Stimulated activated CD8-positive, alpha-beta memory T cell treated with anti-CD3 and anti-CD28 coated beads, Interleukin-7, amount 100 ng/mL, for 4 hours (primary cell): ENCODE data around the gene F10.

Experiments
- DNase-seq, 2 donors: peaks; one replicate each; pipeline ENCODE4 v3.0.0-alpha.2; 2020; ENCODE audit warnings: low read depth in 2 of 2

Gene F10

DNA sequence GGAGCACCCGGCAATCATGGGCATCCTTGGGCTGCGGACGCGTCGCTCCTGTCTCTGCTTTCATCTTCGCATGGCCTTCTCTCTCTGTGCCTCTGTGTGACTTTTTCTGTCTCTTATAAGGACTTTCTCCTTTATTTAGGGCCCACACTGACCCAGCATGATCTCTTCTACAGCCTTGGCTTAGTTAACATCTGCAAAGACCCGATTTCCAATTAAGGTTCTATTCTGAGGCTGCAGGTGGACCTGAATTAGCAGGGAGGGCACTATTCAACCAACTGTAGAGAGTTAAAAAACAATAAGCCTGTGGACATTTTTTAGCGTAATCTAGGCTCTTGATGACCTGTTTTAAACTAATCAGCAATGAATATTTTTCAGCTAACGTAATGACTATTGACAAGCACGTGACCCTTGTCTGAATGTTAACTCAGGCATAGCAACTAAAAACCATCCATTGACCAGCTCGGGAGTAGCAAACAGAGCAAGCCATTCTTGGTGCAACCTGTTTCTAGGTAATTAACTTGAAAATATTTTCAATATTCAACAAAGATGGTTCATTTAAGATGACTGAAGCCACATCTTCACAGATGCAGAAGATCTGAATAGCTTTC, 15.2 kb downstream of the F10 start:
- DNase-seq: no peak

- no peak for DNase-seq
Observed at GRCh38 chr13:113138792-113139551, 16.4 kb downstream of the F10 start.

DNA sequence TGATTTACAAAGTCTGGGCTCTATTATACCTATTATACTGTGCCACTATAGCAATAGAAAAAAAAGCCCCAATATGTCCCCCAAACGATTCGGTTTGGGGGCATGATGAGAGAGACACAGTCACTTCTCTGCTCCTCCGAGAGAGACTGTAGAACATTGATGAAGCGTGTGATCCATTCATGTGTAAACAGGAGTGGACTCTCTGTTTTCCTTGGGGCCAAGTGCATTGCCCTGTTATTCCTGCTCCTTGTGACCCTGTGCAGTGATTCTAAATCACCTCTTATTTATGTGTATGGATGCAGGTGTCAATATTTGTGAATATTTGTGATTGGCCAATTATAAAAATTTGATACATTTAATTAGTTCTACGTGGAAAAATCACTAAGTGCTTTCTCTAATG, 17.0 kb downstream of the F10 start:
- no peak for DNase-seq

DNA sequence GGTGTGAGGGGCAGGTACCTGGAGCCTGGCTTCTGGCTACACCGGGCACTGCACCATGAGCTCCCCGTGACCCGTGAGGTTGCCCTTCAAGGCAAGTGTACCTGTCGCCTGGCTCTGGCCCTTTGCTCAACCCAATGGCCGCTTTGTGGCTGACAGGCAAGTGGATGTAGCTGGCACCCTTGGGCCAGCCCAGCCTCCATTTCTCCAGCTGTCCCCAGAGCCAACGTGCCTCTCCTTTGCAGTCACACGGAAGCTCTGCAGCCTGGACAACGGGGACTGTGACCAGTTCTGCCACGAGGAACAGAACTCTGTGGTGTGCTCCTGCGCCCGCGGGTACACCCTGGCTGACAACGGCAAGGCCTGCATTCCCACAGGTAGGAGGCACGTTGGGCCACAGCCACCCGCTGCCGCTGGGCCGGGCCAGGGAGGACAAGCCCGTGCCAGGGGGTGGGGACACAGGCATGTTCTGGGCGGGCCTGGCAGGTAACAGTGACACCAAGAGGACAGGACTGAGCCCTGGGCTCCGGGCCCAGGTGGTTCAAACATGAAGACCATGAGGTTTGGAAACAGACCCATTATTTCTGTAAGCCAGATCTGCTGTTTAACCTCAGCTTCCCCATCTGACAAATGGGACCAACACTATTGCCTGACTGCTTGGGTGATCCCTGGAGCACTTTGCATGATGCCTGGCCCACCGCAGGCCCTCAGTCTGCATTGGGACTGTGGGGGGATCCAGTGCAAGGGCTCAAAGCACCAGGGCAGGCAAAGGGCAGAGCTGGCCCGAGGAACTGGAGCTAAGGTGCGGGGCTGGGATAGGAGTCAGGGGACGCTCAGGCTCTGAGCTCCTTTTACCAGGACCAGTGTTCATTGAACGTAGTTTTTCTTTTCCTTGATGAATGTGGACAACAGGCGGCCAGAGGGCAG, 18.3 kb downstream of the F10 start:
- no peak for DNase-seq

- no peak for DNase-seq
Observed at GRCh38 chr13:113141601-113141970, 19.0 kb downstream of the F10 start.

DNA sequence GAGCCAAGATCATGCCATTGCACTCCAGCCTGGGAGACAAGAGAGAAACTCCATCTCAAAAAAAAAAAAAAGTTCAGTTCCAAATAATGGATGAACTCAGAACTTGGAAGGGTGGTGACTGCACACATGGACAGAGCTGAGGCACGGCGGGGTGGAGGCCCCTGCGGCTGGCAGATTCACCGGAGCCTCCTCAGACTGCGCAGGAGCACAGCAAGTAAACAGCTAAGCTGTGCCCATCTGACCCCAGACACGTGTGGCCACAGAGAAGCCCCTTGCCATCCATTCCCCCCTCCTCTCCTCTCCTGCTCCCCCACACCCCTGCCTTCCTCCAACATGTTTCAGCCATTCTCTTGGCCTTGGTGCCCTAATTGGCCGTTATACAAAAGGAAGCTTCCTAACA, 20.3 kb downstream of the F10 start:
- no peak for DNase-seq

DNA sequence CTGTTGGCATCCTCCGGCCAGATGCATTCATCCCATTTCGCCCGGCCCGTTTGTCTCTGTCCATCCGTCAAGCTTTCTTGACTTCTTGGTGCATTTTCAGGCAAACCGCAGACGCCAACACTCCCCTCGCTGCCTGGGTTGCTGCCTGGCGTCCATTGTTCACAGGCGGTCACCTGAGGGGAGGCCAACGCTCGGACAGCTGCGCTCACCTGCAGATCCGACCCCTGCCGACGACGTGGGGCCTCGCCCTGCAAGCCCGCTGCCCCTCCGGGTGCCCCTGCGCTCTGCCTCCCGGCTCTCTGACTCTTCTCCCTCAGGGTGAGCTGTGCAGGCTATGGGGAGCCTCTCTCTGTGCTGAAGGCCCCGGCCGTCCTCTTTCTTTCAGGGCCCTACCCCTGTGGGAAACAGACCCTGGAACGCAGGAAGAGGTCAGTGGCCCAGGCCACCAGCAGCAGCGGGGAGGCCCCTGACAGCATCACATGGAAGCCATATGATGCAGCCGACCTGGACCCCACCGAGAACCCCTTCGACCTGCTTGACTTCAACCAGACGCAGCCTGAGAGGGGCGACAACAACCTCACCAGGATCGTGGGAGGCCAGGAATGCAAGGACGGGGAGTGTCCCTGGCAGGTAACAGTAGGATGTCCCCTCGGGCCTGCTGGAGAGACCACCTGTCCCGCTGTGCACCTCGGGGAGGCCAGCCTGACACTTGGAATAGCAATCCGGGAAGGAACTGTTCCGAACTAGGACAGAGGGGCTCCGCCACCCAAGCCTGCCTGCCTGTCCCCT, 21.1 kb downstream of the F10 start:
- no peak for DNase-seq

DNA sequence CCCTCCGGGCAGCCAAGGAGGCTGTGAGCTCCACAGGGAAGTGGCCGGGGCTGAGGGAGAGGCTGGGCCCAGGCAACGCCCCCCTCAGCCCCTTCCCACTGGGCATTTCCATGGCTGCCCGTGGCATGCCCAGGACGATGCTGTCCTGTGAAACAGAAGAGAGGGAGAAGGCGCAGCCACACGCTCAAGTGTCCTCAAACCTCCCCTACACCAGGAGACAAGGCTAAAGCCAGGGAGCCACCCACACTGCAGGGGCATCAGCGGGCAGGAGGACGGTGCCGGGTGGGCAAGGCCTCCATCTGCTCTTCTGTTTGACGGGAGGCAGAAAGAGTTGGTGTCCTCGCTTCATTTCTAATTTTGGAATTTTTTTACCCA, 21.6 kb downstream of the F10 start:
- DNase-seq: no peak

- DNase-seq: no peak
Observed at GRCh38 chr13:113145496-113145895, 22.9 kb downstream of the F10 start.

DNA sequence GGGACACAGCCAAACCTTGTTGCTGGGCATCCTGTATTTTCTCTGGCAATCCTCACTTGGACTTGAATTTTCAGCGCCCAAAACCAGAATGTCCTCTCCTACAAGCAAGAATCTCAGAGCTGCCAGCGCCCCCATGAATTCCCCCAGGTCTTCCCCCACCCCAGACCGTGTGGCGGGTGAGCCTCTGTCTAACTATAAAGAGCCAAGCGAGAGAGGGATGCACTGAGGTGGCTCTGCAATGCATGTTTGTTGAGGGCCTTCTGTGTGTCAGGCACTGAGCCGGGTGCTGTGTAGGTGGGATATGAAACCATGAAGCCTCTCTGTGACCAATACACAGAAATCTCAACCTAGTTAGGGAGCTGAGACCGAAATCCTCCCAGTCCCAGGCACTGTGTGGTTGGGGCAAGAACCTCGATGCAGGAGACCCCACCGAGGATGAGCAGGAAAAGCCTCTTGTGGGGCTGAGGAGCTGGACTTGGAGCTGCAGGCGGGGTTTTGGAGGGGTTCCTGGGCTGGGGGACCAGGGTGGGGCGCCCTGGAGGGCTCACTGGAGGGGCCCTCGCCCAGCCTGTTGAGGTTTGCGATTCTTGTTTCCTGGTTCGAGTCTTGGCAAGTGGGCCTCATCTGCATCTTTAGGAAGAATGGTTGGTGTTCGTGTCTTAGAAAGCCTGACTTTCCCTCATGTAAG, 23.5 kb downstream of the F10 start:
- no peak for DNase-seq

GRCh38 chr13:113146750-113147149, 24.2 kb downstream of the F10 start:
- no peak for DNase-seq

GRCh38 chr13:113147206-113147605, 24.6 kb downstream of the F10 start:
- no peak for DNase-seq

DNA sequence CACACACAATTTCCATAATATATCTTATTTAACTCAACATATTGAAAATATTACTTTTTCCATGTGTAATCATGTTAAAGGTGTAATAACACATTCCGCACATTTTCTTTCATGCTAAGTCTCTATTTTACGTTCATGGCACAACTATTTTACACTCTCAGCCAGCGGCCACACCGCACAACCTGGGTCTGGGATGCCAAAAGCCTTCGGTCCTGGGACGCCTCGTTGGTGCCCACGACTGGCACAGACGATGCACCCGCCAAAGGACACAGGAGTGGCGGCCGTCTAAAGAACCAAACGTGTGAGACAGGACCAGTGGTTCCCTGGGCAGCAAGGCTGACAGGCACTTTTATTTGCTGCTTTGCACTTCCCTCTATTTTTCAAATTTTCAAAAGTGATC, 25.8 kb downstream of the F10 start:
- DNase-seq: no peak

DNA sequence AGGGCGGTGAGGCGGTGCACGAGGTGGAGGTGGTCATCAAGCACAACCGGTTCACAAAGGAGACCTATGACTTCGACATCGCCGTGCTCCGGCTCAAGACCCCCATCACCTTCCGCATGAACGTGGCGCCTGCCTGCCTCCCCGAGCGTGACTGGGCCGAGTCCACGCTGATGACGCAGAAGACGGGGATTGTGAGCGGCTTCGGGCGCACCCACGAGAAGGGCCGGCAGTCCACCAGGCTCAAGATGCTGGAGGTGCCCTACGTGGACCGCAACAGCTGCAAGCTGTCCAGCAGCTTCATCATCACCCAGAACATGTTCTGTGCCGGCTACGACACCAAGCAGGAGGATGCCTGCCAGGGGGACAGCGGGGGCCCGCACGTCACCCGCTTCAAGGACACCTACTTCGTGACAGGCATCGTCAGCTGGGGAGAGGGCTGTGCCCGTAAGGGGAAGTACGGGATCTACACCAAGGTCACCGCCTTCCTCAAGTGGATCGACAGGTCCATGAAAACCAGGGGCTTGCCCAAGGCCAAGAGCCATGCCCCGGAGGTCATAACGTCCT, 26.4 kb downstream of the F10 start:
- no peak for DNase-seq

GRCh38 chr13:113149711-113150549, 27.3 kb downstream of the F10 start:
- DNase-seq: no peak

DNA sequence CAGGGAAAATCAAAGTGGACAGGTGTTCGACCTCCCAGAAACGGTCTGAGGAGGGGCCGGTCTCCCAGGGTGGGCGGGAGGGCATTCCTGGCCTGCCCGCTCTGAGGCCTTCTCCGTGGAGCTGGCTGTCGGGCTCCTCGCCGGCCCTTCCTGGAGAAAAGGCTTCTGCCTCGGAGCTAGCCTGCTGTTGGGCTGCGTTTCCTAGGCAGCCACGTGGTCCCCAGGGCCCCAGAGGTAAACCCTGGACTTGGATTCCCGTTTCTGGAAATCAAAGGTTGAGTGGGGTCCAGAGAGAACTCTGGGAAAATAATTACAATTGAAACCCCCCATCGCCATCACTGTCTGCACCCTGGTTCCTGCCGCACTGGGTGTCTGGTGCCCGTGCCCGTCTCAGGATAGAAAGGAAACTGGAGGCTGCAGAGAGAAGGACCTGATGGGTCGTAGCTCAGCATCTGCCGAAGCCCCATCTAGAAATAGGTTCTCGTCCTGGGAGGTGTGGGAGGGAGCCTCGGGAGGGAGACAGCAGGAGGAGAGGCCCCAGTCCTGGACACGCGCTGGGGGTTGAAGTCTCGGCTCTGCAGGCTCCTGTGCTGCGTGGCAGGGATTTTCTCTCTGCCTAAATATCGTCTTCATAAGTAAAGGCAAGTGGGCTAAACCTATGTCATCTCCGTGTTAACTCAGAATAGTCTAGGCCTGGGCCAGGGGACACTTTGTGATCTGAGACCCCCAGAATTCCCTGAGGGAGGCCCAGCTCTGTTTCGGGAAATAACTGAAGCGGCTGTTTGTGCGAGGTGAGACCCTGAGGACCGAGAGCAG, 28.2 kb downstream of the F10 start:
- DNase-seq: no peak

- no peak for DNase-seq
Observed at GRCh38 chr13:113151745-113152690, 29.4 kb downstream of the F10 start.

GRCh38 chr13:113152691-113152983, 30.0 kb downstream of the F10 start:
- no peak for DNase-seq
